A172 (cell line): ENCODE measurements around the gene S100A6. TPM values are rescaled to one million over a fixed set of nuclear protein-coding genes. Genes with fewer than 3 reads are reported as not detected.

ENCODE experiments used
- DNase-seq: peaks from one replicate; pipeline ENCODE4 v3.0.0-alpha.2; 2015; ENCODE audit warnings: low spot score
- total RNA-seq: library from RNA; depleted of rRNA; stranded (reverse); fragments of >200 nt; shearing (Covaris generic); gene quantifications from 2 replicates; pipeline ENCODE4 v1.2.3, GENCODE V29; 2014; rRNA removed

Gene S100A6
- total RNA-seq, 1 experiment from 2014 or later, result 1,751 TPM

- no peak for DNase-seq
These were observed 32.0 kb downstream of the S100A6 start for GRCh38 chr1:153503766-153504165.

- no peak for DNase-seq
These were observed 37.0 kb downstream of the S100A6 start for GRCh38 chr1:153498746-153499145.

DNA sequence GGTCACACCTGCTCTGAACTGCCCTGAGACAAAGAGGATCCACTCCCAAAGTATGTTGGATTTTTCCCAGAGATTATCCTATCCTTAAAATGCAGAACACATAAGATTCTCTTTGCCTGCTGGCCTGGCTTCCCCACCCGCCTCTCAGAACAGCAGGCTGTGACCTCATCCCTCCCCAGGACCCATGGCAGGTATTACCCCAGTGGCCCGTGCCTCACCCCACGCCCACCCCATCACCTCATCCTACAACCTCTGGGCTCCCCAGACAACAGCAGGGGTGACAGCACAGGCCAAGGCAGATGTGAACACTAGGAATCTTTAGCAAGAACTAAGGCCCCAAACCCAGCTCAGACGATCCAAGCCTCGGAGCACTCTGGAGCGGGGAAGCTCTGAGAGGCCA is 40.3 kb downstream of the S100A6 start:
- DNase-seq, result no peak

DNA sequence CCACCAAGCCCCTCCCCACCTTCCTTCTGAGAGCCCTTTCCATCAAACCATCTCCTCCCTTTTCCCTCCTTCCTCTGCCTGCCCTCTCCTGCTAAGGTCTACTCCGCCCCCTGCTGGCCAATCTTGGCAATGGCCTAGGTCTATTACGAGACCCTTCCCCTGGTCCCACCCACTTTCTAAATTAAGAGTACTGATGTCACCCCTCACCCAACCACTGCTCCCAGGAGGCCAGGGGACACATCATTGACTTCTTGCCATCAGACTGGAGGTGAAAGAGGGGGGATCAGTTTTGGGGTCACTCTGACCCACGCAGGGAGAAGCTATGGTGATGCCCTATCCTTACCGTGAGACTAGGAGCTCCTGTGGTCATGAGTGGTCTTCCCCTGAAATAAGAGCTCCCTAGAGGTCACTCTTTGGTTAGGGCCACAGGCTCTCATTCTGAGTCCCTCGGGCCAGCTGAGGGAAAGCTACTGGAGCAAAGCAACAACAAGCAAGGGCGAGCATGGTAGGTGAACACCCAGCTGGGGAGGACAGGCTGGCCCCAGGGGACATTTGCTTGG is 40.7 kb downstream of the S100A6 start:
- peak; percentile 66 for DNase-seq

GRCh38 chr1:153493343-153493960 is 42.3 kb downstream of the S100A6 start:
- DNase-seq, result no peak

GRCh38 chr1:153490272-153491051 is 45.3 kb downstream of the S100A6 start:
- DNase-seq, result peak; percentile 97

- DNase-seq, result peak; percentile 35
These were observed 47.1 kb downstream of the S100A6 start for GRCh38 chr1:153488731-153489130.

DNA sequence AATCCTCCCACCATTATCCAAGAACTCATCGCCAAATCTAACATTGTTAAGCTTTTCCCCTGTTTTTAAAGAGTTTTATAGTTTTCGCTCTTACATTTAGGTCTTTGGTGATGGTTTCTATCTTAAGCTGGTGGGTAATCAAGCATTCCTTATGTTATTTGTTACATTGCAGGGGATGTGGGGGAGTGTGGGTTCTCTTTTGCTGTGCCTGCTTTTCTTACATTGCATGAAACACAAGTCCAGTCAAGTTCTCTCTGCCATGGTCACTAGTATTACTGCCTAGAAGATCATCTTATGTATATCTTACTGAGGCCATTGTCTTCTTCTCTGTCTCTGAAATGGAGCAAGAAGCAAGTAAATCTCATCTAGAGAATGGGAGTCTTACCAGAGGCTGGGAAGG is 48.1 kb downstream of the S100A6 start:
- DNase-seq, result no peak

- peak; percentile 46 for DNase-seq
These were observed 49.9 kb downstream of the S100A6 start for GRCh38 chr1:153485863-153486262.

Other genes with a start within 250 kb of the S100A6 start
- not detected in 2 replicates for gene PGLYRP3, start 223.0 kb downstream of the S100A6 start, total RNA-seq
- not detected in 2 replicates for gene PGLYRP4, start 187.2 kb downstream of the S100A6 start, total RNA-seq
- not detected in 2 replicates for gene S100A9, start 178.1 kb downstream of the S100A6 start, total RNA-seq
- not detected in 2 replicates for gene S100A12, start 160.4 kb downstream of the S100A6 start, total RNA-seq
- not detected in 2 replicates for gene S100A8, start 144.9 kb downstream of the S100A6 start, total RNA-seq
- not detected in 2 replicates for gene S100A7A, start 119.5 kb downstream of the S100A6 start, total RNA-seq
- gene S100A7, start 75.3 kb downstream of the S100A6 start, total RNA-seq, result not detected in 2 replicates
- 1.1 and 6.1 TPM in 2 replicates for gene S100A5, start 4.9 kb upstream of the S100A6 start, total RNA-seq
- 3,194 and 3,572 TPM in 2 replicates for gene S100A4, start 9.8 kb upstream of the S100A6 start, total RNA-seq
- 90.9 and 103 TPM in 2 replicates for gene S100A3, start 13.3 kb upstream of the S100A6 start, total RNA-seq
- gene S100A2, start 29.9 kb upstream of the S100A6 start, total RNA-seq, result 41.3 and 63.0 TPM in 2 replicates
- 726 and 852 TPM in 2 replicates for gene S100A16, start 77.1 kb upstream of the S100A6 start, total RNA-seq
- 0.17 TPM in 1 of 2 replicates, not detected in the other for gene S100A14, start 80.3 kb upstream of the S100A6 start, total RNA-seq
- gene S100A13, start 91.5 kb upstream of the S100A6 start, total RNA-seq, result 116 and 160 TPM in 2 replicates
- 0.46 and 2.8 TPM in 2 replicates for gene S100A1, start 92.4 kb upstream of the S100A6 start, total RNA-seq
- gene CHTOP, start 98.1 kb upstream of the S100A6 start, total RNA-seq, result 49.0 and 60.8 TPM in 2 replicates
- 150 and 158 TPM in 2 replicates for gene SNAPIN, start 122.7 kb upstream of the S100A6 start, total RNA-seq
- gene ILF2, start 135.0 kb upstream of the S100A6 start, total RNA-seq, result 578 and 601 TPM in 2 replicates
- 0.16 and 1.4 TPM in 2 replicates for gene NPR1, start 142.7 kb upstream of the S100A6 start, total RNA-seq
- 43.6 and 44.7 TPM in 2 replicates for gene INTS3, start 192.1 kb upstream of the S100A6 start, total RNA-seq
- 1.8 and 2.2 TPM in 2 replicates for gene SLC27A3, start 239.4 kb upstream of the S100A6 start, total RNA-seq